HG02970 (cell line): Measurements from ENCODE around the gene BCORL1.

ENCODE experiments used
- ATAC-seq: cut with Tn5 transposase; IDR thresholded peaks from one replicate; pipeline ENCODE4 v1.9.1; 2021; ENCODE audit warnings: mild to moderate bottlenecking, moderate library complexity, moderate number of reproducible peaks; ENCODE audit not compliant: unreplicated experiment, low FRiP score

The BCORL1 gene

GRCh38 chrX:130090364-130090763 lies 107.9 kb downstream of the BCORL1 start:
- no peak for ATAC-seq

GRCh38 chrX:130091980-130092522 lies 109.6 kb downstream of the BCORL1 start:
- peak; percentile 87 for ATAC-seq

- no peak for ATAC-seq
Observed at GRCh38 chrX:130093271-130093670, 110.8 kb downstream of the BCORL1 start.

GRCh38 chrX:130094696-130095095 lies 112.3 kb downstream of the BCORL1 start:
- no peak for ATAC-seq

GRCh38 chrX:130095249-130096030 lies 113.0 kb downstream of the BCORL1 start:
- ATAC-seq: no peak

GRCh38 chrX:130097507-130098209 lies 115.2 kb downstream of the BCORL1 start:
- ATAC-seq: no peak

GRCh38 chrX:130098210-130098552 lies 115.7 kb downstream of the BCORL1 start:
- no peak for ATAC-seq

GRCh38 chrX:130100180-130100579 lies 117.7 kb downstream of the BCORL1 start:
- no peak for ATAC-seq

- ATAC-seq: no peak
Observed at GRCh38 chrX:130103605-130104004, 121.2 kb downstream of the BCORL1 start.

GRCh38 chrX:130105244-130105643 lies 122.8 kb downstream of the BCORL1 start:
- no peak for ATAC-seq

- no peak for ATAC-seq
Observed at GRCh38 chrX:130106071-130106470, 123.6 kb downstream of the BCORL1 start.
